Pericardium fibroblast (primary cell): ENCODE results near the gene DZANK1. TPM values are rescaled to one million over a fixed set of nuclear protein-coding genes. Genes with fewer than 3 reads are reported as not detected.

Source experiments
- total RNA-seq: library from RNA; depleted of rRNA; stranded (reverse); fragments of >200 nt; gene quantifications from 2 replicates; pipeline ENCODE4 v1.2.3, GENCODE V29; 2015

Gene DZANK1
- 0.17 and 0.35 TPM in 2 replicates for total RNA-seq

DNA sequence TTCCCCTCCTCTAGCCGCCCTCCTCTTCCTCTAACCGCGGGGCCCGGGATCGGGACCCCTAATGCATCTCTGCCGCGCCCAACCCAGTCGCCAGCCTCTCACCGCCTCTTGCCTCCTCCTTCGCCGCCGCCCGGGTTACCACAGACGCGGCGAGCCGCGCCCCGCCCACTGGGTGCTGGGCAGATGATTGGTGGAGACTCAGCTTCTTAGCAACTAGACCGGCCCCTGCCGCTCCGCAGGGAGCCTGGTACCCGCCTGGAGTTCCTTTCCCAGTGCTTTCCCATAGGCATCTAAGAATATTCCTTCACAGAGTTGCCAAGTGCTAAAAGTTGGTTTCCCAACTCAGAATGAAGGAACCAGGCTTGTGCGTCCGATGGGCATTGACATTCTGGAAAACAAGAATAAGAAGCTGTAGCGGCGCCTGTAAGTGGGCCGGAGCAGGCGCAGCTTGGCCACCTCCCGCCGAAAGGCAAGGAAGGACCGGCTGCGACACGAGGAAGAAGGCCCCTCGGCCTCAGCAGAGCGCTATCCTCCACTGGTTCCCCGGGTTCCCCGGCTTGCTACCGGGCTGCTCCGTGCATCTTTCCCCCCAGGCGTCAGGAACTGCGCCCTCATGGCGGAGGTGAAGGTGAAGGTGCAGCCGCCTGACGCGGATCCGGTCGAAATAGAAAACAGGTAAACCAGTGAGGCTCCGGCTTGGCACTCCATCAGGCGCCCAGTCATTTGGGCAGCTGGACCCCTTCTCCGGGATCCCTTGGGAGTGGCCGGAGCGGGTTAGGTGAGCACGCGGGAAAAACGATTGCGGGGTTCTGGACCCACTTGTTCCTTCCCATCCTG, at the start of gene DZANK1, which contains the start of gene POLR3F:
DZANK1 (minus strand) TSS at position 137 of the 837 bp plus-strand sequence. CDS start 1,672 bp downstream, outside the sequence.
POLR3F (plus strand) TSS at position 497 of the 837 bp plus-strand sequence; CDS start at position 614, 117 bp downstream.

DNA sequence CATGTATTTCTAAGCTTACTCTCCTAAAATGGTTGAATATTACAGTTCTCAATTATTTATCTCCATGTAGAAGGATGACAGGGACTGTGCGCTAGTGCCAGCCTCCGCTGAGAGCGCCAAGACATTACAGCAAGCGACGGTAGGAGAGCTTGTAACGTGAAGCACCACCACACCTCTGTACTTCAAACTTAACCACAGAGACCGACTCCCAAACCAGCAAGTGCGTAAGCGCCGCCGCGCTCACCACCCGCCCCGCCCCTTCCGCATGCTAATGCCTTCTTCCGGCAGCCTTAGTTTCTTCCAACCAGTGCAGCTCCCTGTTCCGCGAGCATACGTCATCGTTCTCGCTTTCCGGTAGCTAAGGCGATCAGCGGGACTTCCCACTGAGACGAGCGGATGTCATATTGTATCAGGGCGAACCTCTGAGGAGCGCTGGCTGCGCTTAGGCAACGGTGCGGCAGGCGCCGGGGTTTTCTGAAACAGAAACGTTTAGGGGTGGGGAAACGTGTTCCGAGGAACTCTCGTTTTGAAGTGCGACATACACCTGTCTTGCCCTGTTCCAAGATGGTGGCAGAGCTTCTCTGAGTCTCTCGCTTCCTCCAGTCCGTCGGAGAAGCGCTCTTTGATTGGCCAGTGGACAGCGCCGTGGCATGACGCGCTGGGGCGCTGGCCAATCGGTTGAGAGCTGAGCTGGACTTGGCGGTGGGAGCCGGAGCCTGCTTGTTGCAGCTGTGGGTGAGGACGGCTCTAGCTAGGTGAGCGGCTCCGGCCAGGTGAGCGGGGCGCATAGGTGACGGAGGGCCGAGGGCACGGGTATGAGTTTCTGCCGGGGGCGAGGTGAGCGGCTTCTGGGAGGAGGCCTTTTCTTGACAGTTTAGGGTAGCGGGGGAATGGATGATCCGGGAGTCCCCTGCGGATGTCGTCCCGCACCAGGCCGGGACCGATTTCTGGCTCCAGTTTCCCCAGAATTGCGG, 40.7 kb upstream of the DZANK1 start, which contains the start of gene SEC23B:
SEC23B (plus strand) TSS at position 723 of the 974 bp plus-strand sequence. CDS start 2,896 bp downstream, outside the sequence.

DNA sequence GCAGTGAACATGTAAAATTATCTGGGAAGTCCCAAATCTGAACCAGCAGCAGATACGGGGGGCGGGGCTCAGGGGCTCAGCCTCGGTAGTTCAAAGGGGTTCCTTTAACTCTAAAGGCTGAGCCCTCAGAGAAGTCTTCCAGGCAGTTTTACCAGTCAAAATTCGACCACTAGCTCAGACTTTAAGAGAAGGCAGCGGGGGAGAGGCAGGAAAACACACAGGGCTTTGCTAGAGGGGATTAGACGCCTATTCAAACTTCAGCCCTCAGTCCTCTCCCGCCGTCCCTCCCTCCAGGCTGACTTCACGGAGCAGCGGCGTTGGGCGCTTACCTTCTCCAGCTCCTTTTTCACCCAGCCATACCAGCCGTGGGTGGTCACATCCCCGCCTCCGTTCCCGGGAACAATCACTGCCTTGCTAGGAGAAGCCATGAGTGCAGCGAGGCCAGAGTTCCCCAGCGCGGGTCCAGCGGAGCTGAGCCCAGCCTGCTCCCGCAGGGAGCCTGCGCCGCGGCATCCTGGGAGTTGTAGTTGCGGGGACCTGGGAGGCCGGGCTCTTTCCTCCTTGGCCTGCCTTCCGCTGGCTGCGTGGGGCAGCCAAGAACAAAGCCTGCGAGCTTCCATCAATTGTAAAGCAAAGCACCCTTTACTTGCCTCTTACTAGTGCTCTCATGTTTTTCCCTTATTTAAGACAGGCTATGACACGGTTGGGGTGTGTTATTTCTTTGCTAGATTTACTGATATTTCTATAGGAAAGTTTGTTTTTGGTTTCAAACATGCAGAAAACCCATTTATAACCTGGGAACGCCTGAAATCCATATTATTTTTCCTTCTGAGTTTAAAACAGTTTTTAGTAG, 30.1 kb upstream of the DZANK1 start, which contains the start of gene RBBP9:
RBBP9 (minus strand) TSS at position 486 of the 853 bp plus-strand sequence; CDS start at position 428, 58 bp downstream.

Other genes starting within 250 kb of the DZANK1 start
- 12.8 and 16.7 TPM in 2 replicates for gene ZNF133, start 178.5 kb downstream of the DZANK1 start, total RNA-seq
- gene POLR3F, start 360 bp upstream of the DZANK1 start, total RNA-seq: 5.6 and 7.7 TPM in 2 replicates
- 9.7 and 11.0 TPM in 2 replicates for gene RBBP9, start 30.2 kb upstream of the DZANK1 start, total RNA-seq
- 18.0 and 38.7 TPM in 2 replicates for gene SEC23B, start 40.9 kb upstream of the DZANK1 start, total RNA-seq
- gene SMIM26, start 100.4 kb upstream of the DZANK1 start, total RNA-seq: 87.6 and 161 TPM in 2 replicates
- 56.0 and 73.3 TPM in 2 replicates for gene DTD1, start 121.0 kb upstream of the DZANK1 start, total RNA-seq